Gastroesophageal sphincter (tissue), 4 donors: Measurements from ENCODE around the gene P2RX7. TPM values are rescaled to one million over a fixed set of nuclear protein-coding genes. Genes with fewer than 3 reads are reported as not detected.
"Not testable (repeated sequence)": the region's sequence is repeated elsewhere in the genome, so short reads cannot be mapped to it uniquely, and the experiment has no call there.

ENCODE experiments used
- ATAC-seq: fragments of 150-250 bp; one replicate; pipeline ENCODE4 v1.9.1; 2016; ENCODE audit warnings: mild to moderate bottlenecking, moderate library complexity
- H3K27ac ChIP-seq, 4 donors: fragments of 200-600 bp; sonication (generic) in 3 of 4; 1 replicate in 3 of 4; 2 replicates in 1 of 4; pipeline ENCODE4 v1.5.1; 2016 to 2019
- H3K27me3 ChIP-seq: fragments of 200-600 bp; sonication (generic); one replicate; pipeline ENCODE4 v1.5.1; 2019
- H3K36me3 ChIP-seq, 2 donors: fragments of 200-600 bp; sonication (generic); one replicate each; pipeline ENCODE4 v1.5.1; 2019; ENCODE audit warnings: control low read depth in 1 of 2
- H3K4me1 ChIP-seq, 3 donors: fragments of 200-600 bp; sonication (generic); 1 replicate in 2 of 3; 2 replicates in 1 of 3; pipeline ENCODE4 v1.5.1; 2016 to 2019; ENCODE audit warnings: control low read depth in 2 of 3
- H3K4me3 ChIP-seq, 2 donors: fragments of 200-600 bp; sonication (generic); one replicate each; pipeline ENCODE4 v1.5.1; 2019; ENCODE audit warnings: mild to moderate bottlenecking in 1 of 2, moderate library complexity in 1 of 2
- H3K9me3 ChIP-seq, 3 donors: fragments of 200-600 bp; sonication (generic); one replicate each; pipeline ENCODE4 v1.5.1; 2017 to 2019; ENCODE audit warnings: control low read depth in 2 of 3
- EP300 ChIP-seq: sonication (generic); formaldehyde crosslinking; IDR thresholded peaks from one replicate; pipeline ENCODE4 v1.6.1; 2017; ENCODE audit warnings: antibody characterized with exemption, mild to moderate bottlenecking
- POLR2A ChIP-seq, 2 donors: fragments of 450-650 bp; IDR thresholded peaks; one replicate each; pipeline ENCODE4 v1.6.1; 2017; ENCODE audit warnings: antibody characterized with exemption in 2 of 2, mild to moderate bottlenecking in 2 of 2, moderate library complexity in 1 of 2
- POLR2AphosphoS5 ChIP-seq: sonication (generic); formaldehyde crosslinking; IDR thresholded peaks from one replicate; pipeline ENCODE4 v1.6.1; 2017; ENCODE audit warnings: antibody characterized with exemption
- WGBS, 2 donors: methylation state at CpG; one replicate each; pipeline ENCODE4 v1.1.5; 2018; ENCODE audit warnings: low coverage in 1 of 2; 5-methylcytosine and 5-hydroxymethylcytosine counted together
- total RNA-seq, 4 donors: library from RNA; depleted of rRNA; stranded (reverse); fragments of >200 nt; gene quantifications; one replicate each; pipeline ENCODE4 v1.1.0, GENCODE V29; 2016
- TF ChIP-seq, protein P1 (sequence below), 4 experiments: fragments of 200-600 bp in 2 of 4; fragments of 450-650 bp in 2 of 4; sonication (generic) in 1 of 4; IDR thresholded peaks; one replicate each; pipeline ENCODE4 v1.5.1; 2017 to 2019; ENCODE audit warnings: antibody characterized with exemption in 4 of 4, mild to moderate bottlenecking in 2 of 4, moderate library complexity in 2 of 4

P2RX7 gene
- total RNA-seq, 4 donors from 2014 or later: 2.0 to 3.3 (median 3.0) TPM

DNA sequence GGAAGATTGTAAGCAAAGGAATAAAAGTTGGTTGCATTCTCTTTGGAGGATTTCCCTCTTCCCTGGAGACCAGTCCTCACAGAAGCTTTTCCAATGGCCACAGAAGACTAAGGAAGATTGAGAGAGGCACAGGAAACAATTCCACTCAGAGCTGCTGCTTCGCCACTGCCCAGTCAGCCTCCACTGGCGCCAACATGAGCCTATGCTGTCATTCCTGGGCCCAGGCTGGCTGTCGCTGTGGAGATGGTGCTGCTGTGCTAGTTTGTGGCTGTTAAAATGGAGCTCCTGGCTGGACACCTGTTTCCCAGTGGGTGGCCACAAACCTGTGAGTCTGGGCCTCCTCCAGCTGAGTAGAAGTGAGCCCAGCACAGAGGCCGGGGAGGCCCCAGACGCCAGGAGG, 6.6 kb downstream of the P2RX7 start:
- TF ChIP-seq POLR2AphosphoS5 (no peak), EP300 (no peak), POLR2A (IDR thresholded peaks at IDR 0.05) (no peak)
- TF ChIP-seq, protein P1, sequence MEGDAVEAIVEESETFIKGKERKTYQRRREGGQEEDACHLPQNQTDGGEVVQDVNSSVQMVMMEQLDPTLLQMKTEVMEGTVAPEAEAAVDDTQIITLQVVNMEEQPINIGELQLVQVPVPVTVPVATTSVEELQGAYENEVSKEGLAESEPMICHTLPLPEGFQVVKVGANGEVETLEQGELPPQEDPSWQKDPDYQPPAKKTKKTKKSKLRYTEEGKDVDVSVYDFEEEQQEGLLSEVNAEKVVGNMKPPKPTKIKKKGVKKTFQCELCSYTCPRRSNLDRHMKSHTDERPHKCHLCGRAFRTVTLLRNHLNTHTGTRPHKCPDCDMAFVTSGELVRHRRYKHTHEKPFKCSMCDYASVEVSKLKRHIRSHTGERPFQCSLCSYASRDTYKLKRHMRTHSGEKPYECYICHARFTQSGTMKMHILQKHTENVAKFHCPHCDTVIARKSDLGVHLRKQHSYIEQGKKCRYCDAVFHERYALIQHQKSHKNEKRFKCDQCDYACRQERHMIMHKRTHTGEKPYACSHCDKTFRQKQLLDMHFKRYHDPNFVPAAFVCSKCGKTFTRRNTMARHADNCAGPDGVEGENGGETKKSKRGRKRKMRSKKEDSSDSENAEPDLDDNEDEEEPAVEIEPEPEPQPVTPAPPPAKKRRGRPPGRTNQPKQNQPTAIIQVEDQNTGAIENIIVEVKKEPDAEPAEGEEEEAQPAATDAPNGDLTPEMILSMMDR (IDR thresholded peaks at IDR 0.05): no peak
- no peak overlapping the region for H3K27ac ChIP-seq
- no peaks in the 10 kb centered on the region for H3K27me3 ChIP-seq
- H3K9me3 ChIP-seq: no peaks in the 10 kb centered on the region
- 80 to 81% methylated on average over 2 of the region's 5 CpGs for WGBS, 2 donors
- no peak overlapping the region for H3K4me3 ChIP-seq
- peaks cover 0 to 6% (median 0%) of the 10 kb centered on the region in 3 donors for H3K4me1 ChIP-seq
- peaks cover 0 to 4% of the 10 kb centered on the region in 2 donors for H3K36me3 ChIP-seq
- ATAC-seq: no peak

DNA sequence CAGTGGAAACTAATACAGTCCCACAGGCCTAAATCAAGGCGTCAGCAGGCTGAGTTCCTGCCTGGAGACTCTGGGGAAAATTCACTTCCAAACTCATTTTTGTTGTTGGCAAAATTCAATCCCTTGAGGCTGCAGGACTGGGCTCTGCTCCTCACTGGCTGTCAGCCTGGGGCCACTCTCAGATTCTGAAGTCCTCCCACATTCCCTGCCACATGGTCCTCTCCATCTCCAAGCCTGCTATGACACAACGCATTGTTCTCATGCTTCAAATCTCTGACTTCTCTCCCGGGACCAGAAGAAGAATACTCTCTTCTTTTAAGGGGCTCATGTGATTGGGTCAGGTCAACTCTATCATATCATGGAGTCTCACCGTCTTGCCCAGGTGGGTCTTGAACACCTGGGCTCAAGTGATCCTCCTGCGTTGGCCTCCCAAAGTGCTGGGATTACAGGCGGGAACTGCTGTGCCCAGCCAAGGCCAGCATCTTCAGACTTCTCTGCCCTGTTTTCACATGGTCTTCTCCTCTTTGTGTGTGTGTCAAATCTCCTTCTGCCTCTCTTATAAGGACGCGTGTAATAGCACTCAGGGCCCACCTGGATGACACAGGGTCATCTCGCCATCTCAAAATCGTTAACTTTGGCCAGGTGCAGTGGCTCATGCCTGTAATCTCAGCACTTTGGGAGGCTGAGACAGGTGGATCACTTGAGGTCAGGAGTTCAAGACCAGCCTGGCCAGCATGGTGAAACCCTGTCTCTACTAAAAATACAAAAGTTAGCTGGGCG, 9.7 kb downstream of the P2RX7 start:
- TF ChIP-seq POLR2A (IDR thresholded peaks at IDR 0.05): no peak
- TF ChIP-seq POLR2AphosphoS5: no peak
- TF ChIP-seq, protein P1 (IDR thresholded peaks at IDR 0.05): no peak
- no peak for TF ChIP-seq EP300
- no peak for ATAC-seq
- Histone ChIP-seq H3K27me3 (no peaks in the 10 kb centered on the region), H3K36me3 (peaks cover 0 to 4% of the 10 kb centered on the region in 2 donors), H3K27ac (no peak overlapping the region), H3K4me1 (no peaks in the 10 kb centered on the region), H3K4me3 (no peak overlapping the region), H3K9me3 (no peaks in the 10 kb centered on the region)
- 89 to 92% methylated on average over 7 to 11 of the region's 11 CpGs for WGBS, 2 donors

DNA sequence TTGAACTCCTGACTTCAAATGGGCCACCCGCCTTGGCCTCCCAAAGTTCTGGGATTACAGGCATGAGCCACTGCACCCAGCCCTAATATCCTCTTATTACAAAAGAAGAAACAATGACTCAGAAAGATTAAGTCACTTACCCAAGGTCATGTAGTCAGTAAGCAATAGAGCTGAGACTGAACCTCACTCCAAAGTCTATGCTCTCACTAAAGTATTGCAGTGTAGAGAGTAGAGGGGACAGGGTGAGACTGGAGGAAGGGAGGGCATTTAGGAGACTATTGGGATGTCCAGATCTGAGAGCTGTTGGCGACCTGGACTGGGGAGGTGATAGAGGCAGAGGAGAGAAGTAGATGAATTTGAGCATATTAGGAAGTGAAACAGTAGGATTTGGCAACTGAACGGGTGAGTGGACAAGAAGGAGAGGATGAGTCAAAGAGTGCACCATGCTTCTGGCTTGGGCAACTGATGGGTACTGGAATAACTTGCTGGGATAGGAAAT, 11.8 kb downstream of the P2RX7 start:
- H3K4me3 ChIP-seq: no peak overlapping the region
- 69 to 85% methylated on average over 2 to 3 of the region's 3 CpGs for WGBS, 2 donors
- H3K9me3 ChIP-seq: no peaks in the 10 kb centered on the region
- no peaks in the 10 kb centered on the region for H3K4me1 ChIP-seq
- H3K27me3 ChIP-seq: no peaks in the 10 kb centered on the region
- peaks cover 0 to 5% of the 10 kb centered on the region in 2 donors for H3K36me3 ChIP-seq
- peak; percentile 40 for ATAC-seq
- no peak overlapping the region for H3K27ac ChIP-seq
- no peak for TF ChIP-seq POLR2AphosphoS5
- no peak for TF ChIP-seq EP300

DNA sequence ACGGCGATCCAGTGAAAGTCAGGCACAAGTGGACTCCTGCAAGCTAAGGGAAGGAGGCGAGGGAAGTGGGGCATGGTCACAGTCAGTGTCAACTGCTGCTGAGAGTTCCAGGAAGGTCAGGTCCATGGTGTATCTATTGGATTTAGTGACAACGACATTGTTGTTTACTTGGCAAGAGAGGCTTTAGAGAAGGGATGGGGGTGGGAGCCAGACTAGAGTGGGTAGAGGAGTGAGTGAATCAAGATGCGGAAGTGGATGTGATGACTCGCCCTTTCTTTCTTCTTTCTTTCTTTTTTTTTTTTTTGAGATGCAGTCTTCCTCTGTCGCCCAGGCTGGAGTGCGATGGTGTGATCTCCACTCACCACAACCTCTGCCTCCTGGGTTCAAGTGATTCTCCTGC, 12.5 kb downstream of the P2RX7 start:
- TF ChIP-seq POLR2AphosphoS5: no peak
- TF ChIP-seq, protein P1 (IDR thresholded peaks at IDR 0.05): no peak
- no peak for TF ChIP-seq EP300
- TF ChIP-seq POLR2A (IDR thresholded peaks at IDR 0.05): no peak
- ATAC-seq: no peak
- 68 to 78% methylated on average over 7 to 8 of the region's 8 CpGs for WGBS, 2 donors
- Histone ChIP-seq H3K9me3 (no peaks in the 10 kb centered on the region), H3K27ac (no peak overlapping the region), H3K36me3 (peaks cover 0 to 5% of the 10 kb centered on the region in 2 donors), H3K4me1 (no peaks in the 10 kb centered on the region), H3K27me3 (no peaks in the 10 kb centered on the region), H3K4me3 (no peak overlapping the region)

DNA sequence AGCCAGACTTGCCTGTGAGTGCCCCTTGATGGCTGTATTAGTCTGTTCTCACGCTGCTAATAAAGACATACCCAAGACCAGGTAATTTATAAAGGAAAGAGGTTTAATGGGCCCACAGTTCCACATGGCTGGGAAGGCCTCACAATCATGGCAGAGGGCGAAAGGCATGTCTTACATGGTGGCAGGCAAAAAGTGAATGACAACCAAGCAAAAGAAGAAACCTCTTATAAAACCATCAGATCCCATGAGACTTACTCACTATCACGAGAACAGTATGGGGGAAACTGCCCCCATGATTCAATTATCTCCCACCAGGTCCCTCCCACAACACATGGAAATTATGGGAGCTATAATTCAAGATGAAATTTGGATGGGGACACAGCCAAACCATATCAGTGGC, 16.6 kb downstream of the P2RX7 start:
- not testable (repeated sequence) for ATAC-seq, H3K4me1 ChIP-seq, H3K27me3 ChIP-seq, H3K4me3 ChIP-seq, H3K36me3 ChIP-seq, H3K27ac ChIP-seq, H3K9me3 ChIP-seq
- 80 to 96% methylated on average over 2 of the region's 3 CpGs for WGBS, 2 donors

DNA sequence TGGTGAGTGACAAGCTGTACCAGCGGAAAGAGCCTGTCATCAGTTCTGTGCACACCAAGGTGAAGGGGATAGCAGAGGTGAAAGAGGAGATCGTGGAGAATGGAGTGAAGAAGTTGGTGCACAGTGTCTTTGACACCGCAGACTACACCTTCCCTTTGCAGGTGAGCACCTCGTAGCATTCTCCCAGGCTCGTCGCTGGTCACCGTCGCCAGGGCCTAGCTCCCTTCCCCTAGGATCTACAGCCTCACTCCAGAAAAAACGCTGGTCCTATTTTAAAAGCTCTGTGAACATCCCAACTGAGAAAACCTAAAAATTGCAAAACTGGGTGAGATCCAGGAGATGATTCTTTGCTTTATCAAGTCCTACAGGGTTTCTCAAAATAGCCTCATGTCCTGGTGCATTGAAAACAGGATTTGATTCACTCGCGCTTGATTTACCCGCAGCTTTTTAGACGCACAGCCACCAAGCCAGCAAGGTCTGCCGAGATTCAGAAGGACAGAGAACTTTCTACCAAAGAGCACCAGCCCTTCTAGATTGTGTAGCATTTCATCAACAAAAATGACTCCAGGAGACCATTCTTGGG, 22.2 kb downstream of the P2RX7 start:
- TF ChIP-seq EP300 (no peak), POLR2AphosphoS5 (no peak), POLR2A (IDR thresholded peaks at IDR 0.05) (no peak)
- TF ChIP-seq, protein P1 (IDR thresholded peaks at IDR 0.05): no peak
- Histone ChIP-seq H3K4me1 (no peaks in the 10 kb centered on the region), H3K27me3 (no peaks in the 10 kb centered on the region), H3K27ac (no peak overlapping the region), H3K36me3 (peaks cover 0 to 29% of the 10 kb centered on the region in 2 donors), H3K4me3 (no peak overlapping the region), H3K9me3 (peaks cover 0 to 8% (median 0%) of the 10 kb centered on the region in 3 donors)
- 72 to 100% methylated on average over 1 to 14 of the region's 14 CpGs for WGBS, 2 donors
- no peak for ATAC-seq
